GM12865 (cell line): ENCODE data around the gene TECPR2.

Experiments used
- DNase-seq: peaks from one replicate; pipeline ENCODE4 v3.0.0; 2010; ENCODE audit warnings: low read depth
- H3K4me3 ChIP-seq: 2 replicates; pipeline ENCODE4 v1.5.1; 2011; ENCODE audit warnings: mild to moderate bottlenecking, low read depth, low read length, control low read depth
- TF ChIP-seq, protein P1 (sequence below): IDR thresholded peaks from 2 replicates; pipeline ENCODE4 v1.5.1; 2011; ENCODE audit warnings: low read length, control low read depth, low read depth, inconsistent platforms; ENCODE audit not compliant: insufficient read depth; ENCODE audit errors: missing control alignments

Gene TECPR2

DNA sequence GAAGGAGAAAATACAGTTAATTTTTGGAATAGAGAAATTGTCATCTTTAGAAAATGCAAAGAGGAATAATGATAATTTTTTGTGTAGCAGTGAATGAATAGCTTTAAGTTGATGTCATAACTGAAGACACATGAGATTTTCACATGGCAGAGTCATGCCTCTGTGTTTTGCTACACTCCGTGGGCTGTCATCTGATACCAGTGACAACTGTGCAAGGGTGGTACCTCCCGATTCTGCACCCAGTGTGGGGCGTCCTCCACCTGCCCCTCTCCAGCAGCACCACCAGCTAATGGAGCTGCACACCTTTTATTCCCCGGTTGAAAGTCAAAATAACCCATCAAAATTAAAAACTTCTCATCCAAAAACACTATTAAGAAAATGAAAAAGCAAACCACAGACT lies 99.7 kb downstream of the TECPR2 start:
- no peak overlapping the region for H3K4me3 ChIP-seq
- no peak for DNase-seq
- TF ChIP-seq, protein P1, sequence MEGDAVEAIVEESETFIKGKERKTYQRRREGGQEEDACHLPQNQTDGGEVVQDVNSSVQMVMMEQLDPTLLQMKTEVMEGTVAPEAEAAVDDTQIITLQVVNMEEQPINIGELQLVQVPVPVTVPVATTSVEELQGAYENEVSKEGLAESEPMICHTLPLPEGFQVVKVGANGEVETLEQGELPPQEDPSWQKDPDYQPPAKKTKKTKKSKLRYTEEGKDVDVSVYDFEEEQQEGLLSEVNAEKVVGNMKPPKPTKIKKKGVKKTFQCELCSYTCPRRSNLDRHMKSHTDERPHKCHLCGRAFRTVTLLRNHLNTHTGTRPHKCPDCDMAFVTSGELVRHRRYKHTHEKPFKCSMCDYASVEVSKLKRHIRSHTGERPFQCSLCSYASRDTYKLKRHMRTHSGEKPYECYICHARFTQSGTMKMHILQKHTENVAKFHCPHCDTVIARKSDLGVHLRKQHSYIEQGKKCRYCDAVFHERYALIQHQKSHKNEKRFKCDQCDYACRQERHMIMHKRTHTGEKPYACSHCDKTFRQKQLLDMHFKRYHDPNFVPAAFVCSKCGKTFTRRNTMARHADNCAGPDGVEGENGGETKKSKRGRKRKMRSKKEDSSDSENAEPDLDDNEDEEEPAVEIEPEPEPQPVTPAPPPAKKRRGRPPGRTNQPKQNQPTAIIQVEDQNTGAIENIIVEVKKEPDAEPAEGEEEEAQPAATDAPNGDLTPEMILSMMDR: no peak

DNA sequence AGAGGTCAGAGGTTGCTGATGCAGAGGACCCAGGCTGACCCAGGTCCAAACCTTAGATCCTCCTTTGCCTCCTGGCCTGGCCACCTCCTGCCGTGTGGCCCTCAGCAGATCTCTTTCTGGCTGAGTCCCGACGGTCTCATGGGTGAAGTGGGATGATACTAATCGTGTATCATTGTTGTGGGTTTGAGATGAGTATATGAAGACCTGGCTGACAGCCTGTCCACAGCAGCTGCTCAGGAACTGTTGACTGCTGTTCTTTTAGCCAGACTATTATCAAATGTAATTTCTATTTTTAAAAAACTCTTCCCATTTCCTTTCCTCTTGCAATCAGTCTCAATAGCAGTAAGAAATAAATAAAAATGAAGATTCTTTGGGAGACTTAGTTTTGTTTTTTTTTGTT lies 101.3 kb downstream of the TECPR2 start:
- DNase-seq: no peak
- TF ChIP-seq, protein P1: no peak
- H3K4me3 ChIP-seq: no peak overlapping the region

GRCh38 chr14:102464846-102465341 lies 102.2 kb downstream of the TECPR2 start:
- TF ChIP-seq, protein P1: no peak
- DNase-seq: no peak

GRCh38 chr14:102469261-102469660 lies 106.5 kb downstream of the TECPR2 start:
- H3K4me3 ChIP-seq: no peak overlapping the region
- TF ChIP-seq, protein P1: no peak

More at GRCh38 chr14:102464846-102465341, 102.2 kb downstream of the TECPR2 start:
- H3K4me3 ChIP-seq: no peak overlapping the region

GRCh38 chr14:102471921-102472790 lies 109.4 kb downstream of the TECPR2 start:
- no peak for DNase-seq
- TF ChIP-seq, protein P1: no peak
- H3K4me3 ChIP-seq: no peak overlapping the region

More at GRCh38 chr14:102469261-102469660, 106.5 kb downstream of the TECPR2 start:
- DNase-seq: no peak

DNA sequence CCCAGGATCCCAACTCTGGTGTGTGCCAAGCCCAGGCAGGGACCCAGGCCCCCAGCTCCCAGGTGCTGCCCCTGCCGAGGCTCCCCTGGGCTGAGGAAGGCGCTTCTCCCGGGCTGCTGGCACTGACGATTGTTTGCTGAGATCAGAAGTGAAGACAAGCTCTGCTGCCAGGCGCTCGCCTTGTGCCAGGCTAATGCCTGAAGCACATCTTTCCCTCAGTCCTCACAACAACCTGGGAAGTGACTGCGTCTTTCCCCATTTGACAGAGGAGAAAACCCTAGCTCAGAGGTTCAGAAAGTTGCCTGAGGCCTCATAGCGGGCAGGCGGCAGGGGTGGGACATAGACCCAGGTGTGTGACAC lies 110.0 kb downstream of the TECPR2 start:
- TF ChIP-seq, protein P1: no peak
- no peak for DNase-seq

More for the DNA sequence above, 110.0 kb downstream of the TECPR2 start:
- H3K4me3 ChIP-seq: no peak overlapping the region
